Measurements from ENCODE around the gene STIP1. TPM values are rescaled to one million over a fixed set of nuclear protein-coding genes. Genes with fewer than 3 reads are reported as not detected.
"Not testable (repeated sequence)": the region's sequence is repeated elsewhere in the genome, so short reads cannot be mapped to it uniquely, and the experiment has no call there.

The STIP1 gene
- total RNA-seq, 1 donor from 2014 or later, result 111 TPM

- no peak for DNase-seq (ENCODE audit: low read depth in 2 of 2)
Measured at GRCh38 chr11:64235437-64236161, 49.6 kb downstream of the STIP1 start.

DNA sequence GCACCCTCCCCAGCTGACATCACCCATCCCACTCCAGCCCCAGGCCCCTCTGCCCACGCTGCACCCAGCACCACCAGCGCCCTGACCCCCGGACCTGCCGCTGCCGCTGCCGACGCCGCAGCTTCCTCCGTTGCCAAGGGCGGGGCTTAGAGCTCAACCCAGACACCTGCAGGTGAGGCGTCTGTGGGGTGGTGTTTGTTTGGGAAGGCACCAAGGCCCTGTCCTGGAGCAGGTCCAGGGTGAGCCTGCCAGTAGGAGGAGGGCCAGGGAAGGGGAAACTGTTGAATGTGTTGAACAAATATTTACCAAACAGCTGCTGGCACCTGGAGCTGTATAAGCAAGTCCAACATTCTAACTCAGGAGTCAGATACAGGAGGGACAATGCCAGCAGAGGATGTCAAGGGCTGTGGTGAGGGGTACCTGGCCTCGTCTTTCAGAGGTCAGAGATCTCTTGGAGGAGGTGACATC lies 51.5 kb downstream of the STIP1 start:
- DNase-seq (ENCODE audit: low read depth in 2 of 2), result peak in 1 of 2 donors; percentile 60

DNA sequence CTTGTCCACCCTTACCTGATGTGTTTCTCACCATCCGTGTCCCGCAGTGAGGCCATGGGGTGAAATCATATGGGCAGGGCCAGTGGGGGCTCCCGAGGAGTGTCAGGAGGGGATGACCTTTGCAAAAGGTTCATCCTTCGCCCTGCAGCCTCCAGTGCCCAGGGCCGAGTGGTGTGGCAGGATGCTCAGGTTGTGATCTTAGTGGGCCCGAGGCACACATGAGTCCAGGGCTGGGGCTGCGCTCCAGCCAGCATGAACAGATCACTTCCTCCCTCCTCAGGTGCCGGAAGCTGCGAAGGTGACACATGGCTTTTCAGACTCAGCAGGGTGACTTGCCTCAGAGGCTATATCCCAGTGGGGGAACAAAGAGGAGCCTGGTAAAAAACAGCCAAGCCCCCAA lies 52.1 kb downstream of the STIP1 start:
- DNase-seq (ENCODE audit: low read depth in 2 of 2), result no peak

DNA sequence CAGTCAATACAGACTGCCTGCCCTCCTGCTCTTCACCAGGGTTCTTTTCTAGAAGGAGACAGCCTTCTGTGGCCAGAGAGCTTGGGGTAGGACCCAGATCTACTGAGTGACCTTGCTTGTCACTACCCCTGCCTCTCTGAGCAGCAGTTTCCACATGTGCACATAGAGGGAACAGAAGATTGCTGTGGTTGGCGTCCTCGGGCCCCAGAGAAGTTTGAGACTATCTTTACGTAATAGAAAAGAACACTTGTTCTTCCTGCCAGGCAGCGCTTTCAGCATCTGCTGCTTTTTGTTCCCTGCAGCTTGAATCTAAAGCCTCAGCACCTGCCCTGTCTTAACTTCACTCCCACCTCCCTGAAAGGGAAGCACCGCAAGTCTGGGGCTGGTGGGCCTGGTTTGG lies 53.0 kb downstream of the STIP1 start:
- no peak for DNase-seq (ENCODE audit: low read depth in 2 of 2)

DNA sequence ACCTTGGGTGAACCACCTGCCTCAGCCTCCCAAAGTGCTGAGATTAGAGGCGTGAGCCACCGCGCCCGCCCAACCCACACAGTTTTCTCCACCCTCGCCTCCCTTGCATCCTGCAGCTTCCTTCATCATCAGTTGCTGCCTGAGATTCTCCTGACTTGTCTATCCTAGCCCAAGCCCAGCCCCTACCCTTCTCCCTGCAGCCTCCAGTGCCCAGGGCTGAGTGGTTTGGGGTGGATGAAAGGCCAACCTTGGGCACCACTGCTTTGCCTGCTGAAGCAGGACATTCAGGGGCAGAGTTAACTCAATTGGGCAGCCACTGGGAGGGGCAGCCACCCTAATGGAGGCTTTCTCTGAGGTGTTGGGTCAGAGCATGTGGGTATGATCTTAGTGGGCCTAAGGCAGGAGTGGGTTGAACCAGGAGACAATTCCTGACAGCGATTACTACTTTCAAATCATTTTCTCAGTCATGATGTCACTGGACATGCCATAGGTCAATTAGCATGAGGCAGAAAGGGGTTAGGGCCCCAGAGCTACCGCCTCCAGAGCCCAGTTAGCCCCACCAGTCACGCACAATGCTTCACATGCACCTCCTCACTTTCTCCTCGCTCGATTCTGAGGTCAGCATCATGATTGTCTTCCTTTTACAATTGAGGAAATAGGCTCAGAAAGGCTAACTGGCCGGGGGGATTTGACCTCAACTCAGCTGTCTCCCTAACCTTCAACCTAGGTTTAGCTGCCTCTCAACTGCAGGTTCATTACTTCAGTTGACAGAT lies 53.9 kb downstream of the STIP1 start:
- DNase-seq (ENCODE audit: low read depth in 2 of 2), result no peak

GRCh38 chr11:64240435-64241240 lies 54.7 kb downstream of the STIP1 start, which contains the start of gene FKBP2:
TSS of gene FKBP2 (plus strand) at chr11:64241095. CDS start at chr11:64242388, 1,293 bp downstream.
- DNase-seq (ENCODE audit: low read depth in 2 of 2), result peak; percentile 97 to 98

DNA sequence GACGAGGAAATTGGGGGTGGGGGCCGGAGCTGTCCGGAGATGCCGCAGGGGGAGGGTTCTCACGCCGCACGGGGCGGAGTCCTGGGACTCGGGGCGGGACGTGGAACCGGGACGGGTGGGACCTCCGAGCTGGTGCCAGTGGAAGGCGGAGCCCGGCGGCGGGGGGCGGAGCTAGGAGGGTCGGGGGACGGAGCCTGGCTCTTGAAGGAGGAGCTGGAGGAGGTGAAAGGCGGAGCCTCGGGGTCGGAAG lies 55.2 kb downstream of the STIP1 start:
- DNase-seq (ENCODE audit: low read depth in 2 of 2), result peak; percentile 99 to 100

- peak; percentile 36 to 73 for DNase-seq (ENCODE audit: low read depth in 2 of 2)
Measured at GRCh38 chr11:64241491-64242374, 55.8 kb downstream of the STIP1 start.

- no peak for DNase-seq (ENCODE audit: low read depth in 2 of 2)
Measured at GRCh38 chr11:64243236-64243854, 57.4 kb downstream of the STIP1 start.

GRCh38 chr11:64244107-64244506 lies 58.1 kb downstream of the STIP1 start:
- DNase-seq (ENCODE audit: low read depth in 2 of 2), result no peak

DNA sequence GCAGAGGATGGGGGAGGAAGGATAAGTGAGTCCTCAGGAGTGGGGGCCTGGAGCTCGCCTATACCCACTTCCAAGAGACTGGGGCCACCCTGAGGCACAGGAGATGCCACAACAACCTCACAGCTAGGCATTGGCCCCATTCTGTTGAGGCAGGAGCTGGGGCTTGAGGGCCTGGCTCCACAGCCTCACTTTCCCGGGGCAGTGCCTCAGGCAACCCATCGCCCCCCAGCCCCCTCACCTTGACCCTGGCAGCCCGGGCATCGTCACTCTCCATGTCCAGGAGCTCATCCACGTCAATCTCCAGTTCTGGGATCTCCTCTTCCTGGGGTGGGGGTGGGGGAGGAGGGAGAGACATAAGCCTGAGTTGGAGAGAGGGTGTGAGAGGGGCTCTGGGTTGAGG lies 59.0 kb downstream of the STIP1 start:
- DNase-seq (ENCODE audit: low read depth in 2 of 2), result no peak

DNA sequence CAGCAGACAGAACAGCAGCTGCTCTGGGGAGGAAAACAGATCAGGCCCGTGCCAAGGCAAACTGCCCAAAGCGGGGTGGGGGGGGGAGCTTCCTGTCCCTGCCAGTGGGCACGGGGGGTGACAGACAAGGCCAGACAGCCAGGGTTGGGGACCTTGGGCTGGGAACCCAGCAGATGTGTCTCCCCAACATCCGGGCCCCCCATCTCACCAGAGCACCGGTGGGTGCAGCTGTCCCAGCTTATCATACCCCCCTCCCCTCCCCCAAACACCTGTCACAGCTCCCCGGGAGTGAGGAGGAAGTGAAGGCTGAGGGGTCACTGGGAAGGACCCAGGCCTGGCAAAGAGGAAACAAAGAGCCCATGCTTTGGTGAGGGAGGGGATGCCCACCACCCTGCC lies 59.4 kb downstream of the STIP1 start:
- DNase-seq (ENCODE audit: low read depth in 2 of 2), result peak in 1 of 2 donors; percentile 29

- peak; percentile 53 to 88 for DNase-seq (ENCODE audit: low read depth in 2 of 2)
Measured at GRCh38 chr11:64245797-64246620, 60.0 kb downstream of the STIP1 start.

DNA sequence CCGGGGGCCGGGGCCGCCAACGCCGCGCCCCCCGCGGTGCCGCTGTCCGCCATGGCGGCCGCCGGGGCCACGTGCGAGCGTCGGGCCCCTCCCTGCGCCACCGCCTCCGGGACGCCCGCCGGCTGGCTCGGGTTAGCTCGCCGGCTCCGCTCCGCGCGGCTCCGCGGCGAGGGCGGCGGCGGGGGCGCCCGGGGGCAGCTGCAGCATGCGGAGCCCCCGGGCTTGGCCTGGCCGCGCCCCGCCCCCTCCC lies 60.6 kb downstream of the STIP1 start:
- DNase-seq (ENCODE audit: low read depth in 2 of 2), result not testable (repeated sequence)

GRCh38 chr11:64246871-64247728 lies 61.1 kb downstream of the STIP1 start, which contains the start of gene PPP1R14B:
TSS of gene PPP1R14B (minus strand) at chr11:64246943. CDS start at chr11:64246673, 270 bp downstream.
- peak; percentile 84 to 88 for DNase-seq (ENCODE audit: low read depth in 2 of 2)

DNA sequence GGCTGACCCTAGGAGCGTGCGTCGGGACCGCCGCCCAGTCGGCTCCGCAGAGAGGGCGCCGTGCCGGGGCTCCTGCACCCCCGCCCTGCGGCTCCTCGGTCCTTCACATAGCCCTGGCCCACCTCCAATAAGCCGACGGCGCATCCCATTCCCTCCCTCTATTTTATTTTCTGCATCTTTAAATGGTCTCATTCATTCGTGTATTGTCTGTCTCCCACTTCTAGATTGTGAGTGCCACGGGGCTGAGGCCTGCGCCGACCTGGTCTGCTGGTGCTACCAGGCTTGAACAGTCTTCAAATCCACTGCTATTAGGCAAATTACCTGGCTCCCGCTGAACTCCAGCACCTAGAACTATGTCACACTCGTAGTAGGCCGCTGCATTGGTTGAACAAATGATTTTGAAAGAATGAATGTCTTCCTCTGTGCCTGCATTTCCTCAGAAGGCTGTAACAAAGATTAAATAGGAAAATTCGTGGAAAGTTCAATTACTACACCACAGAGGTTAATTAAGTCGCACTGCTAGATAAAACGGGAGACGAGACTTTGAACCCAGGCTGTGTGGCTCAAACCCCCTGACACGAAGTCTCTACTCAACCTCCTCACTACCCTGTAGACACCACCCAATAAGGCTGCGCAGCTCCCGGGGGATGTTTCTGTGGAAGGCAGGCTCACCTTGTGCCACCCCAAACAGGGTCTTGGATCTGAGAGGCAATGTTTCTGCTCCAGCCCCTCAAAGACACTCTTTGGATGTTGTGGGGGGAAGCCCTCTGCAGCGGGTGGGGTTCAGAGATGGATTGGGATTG lies 62.0 kb downstream of the STIP1 start:
- no peak for DNase-seq (ENCODE audit: low read depth in 2 of 2)

GRCh38 chr11:64248578-64248977 lies 62.6 kb downstream of the STIP1 start:
- no peak for DNase-seq (ENCODE audit: low read depth in 2 of 2)

DNA sequence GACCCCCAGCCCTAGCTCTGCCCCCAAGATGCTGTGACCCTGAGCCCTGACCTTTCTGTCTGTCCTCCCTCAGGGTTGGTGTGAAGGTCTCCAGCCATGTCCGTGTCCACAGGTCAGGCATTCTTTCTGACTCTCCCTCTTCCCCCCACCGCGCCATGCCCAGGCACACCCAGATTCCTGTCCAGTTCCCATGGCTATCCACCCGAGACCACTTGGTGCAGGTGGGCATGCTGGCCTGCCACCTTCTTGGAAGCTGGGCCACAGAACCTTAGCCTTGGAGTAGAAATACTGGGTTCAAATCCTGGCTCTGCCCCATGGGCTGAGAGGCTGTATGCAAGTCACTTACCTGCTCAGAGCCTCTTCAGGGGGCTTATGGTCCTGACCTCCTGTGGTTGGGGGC lies 63.1 kb downstream of the STIP1 start:
- no peak for DNase-seq (ENCODE audit: low read depth in 2 of 2)

All from lung microvascular endothelial cell (primary cell).